ENCODE results near the gene TENM4. TPM values are rescaled to one million over a fixed set of nuclear protein-coding genes. Genes with fewer than 3 reads are reported as not detected.
A peak's percentile ranks its signal among the peaks of the same experiment; 100 is the strongest.

The TENM4 gene
- total RNA-seq, 4 donors from 2014 or later: 16.8 to 158 (median 120) TPM

DNA sequence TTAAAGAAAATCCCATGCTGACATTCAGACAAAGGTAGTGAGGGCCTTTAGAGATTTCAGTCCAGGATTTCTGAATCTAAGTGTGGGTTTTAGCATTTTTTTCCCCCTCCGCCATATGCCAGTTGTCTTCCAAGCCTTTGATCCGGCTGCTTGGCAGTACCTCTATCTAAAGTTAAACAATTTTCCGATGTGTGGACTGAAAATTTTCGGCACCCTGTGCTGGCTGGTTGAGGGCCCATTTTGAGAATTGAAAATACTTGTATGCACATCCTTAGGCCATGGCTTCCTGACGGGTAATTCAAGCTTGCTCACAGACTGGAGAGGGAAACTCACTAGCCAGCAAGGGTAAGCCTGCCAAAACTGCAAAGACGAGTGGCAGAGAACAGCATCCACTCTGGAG is 734.3 kb downstream of the TENM4 start:
- intact Hi-C loops (cut with DNase I): no loop called here
- H3K27ac ChIP-seq: no peak overlapping the region
- H3K9me3 ChIP-seq: no peaks in the 10 kb centered on the region
- no peak for DNase-seq
- no peaks in the 10 kb centered on the region for H3K36me3 ChIP-seq
- no peak overlapping the region for H3K4me3 ChIP-seq (replicated peaks in 1 of 3)
- no peaks in the 10 kb centered on the region for H3K4me1 ChIP-seq
- WGBS, 2 donors: 74 to 82% methylated on average over 6 of the region's 6 CpGs
- no peaks in the 10 kb centered on the region for H3K27me3 ChIP-seq
- TF ChIP-seq POLR2A (IDR thresholded peaks at IDR 0.05): no peak
- TF ChIP-seq, protein P1, sequence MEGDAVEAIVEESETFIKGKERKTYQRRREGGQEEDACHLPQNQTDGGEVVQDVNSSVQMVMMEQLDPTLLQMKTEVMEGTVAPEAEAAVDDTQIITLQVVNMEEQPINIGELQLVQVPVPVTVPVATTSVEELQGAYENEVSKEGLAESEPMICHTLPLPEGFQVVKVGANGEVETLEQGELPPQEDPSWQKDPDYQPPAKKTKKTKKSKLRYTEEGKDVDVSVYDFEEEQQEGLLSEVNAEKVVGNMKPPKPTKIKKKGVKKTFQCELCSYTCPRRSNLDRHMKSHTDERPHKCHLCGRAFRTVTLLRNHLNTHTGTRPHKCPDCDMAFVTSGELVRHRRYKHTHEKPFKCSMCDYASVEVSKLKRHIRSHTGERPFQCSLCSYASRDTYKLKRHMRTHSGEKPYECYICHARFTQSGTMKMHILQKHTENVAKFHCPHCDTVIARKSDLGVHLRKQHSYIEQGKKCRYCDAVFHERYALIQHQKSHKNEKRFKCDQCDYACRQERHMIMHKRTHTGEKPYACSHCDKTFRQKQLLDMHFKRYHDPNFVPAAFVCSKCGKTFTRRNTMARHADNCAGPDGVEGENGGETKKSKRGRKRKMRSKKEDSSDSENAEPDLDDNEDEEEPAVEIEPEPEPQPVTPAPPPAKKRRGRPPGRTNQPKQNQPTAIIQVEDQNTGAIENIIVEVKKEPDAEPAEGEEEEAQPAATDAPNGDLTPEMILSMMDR (IDR thresholded peaks at IDR 0.05): no peak

DNA sequence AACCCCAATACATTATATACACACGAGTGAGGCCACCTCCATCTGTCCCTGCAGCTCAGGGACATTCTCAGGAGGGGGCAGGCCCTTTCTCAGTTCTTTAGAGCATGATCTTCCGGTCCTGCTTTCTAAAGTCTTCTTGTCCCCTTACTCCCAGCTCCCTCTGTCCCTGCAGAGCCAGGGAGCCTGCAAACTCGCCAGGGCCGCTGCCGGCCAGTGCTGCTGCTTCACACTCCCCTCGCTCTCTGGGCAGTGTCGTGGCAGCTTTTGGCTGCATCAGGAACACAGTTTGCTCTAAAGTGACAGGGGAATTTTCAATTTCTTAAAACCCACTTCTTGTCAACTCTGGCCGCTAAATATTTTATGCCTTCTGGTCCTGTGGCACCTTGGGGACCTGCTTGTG is 736.0 kb downstream of the TENM4 start:
- Histone ChIP-seq H3K36me3 (no peaks in the 10 kb centered on the region), H3K27me3 (no peaks in the 10 kb centered on the region), H3K4me1 (no peaks in the 10 kb centered on the region), H3K4me3 (replicated peaks in 1 of 3) (no peak overlapping the region), H3K9me3 (no peaks in the 10 kb centered on the region), H3K27ac (no peak overlapping the region)
- whole genome bisulfite sequencing, 2 donors: 91 to 94% methylated on average over 8 of the region's 8 CpGs
- intact Hi-C loops (cut with DNase I): no loop called here
- no peak for DNase-seq
- TF ChIP-seq, protein P1 (IDR thresholded peaks at IDR 0.05): no peak
- TF ChIP-seq POLR2A (IDR thresholded peaks at IDR 0.05): no peak

DNA sequence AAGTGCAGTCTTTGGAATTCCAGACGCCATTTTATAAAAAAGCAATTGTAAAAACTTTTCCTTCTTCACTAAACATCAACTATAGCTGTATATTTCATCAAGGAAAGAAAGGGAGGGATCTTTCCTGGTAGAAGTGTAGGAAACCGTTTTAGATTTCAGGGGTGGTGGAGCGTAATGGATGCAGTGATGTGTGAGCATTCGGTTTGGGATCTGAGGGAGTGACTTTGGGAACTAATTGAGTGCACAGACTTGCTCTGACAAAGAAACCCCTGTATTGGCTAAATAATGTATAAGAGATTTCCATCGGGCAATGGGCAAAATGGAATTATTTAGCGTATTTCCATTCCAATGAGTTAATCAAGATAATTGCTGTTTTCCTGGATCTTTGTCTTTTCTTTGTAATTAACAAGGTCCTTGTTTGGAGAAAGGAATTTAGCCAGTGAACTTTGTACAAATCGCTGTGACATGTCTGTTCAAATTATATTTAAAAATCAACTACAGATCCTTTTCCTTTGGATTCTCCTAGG is 741.2 kb downstream of the TENM4 start:
- no peaks in the 10 kb centered on the region for H3K36me3 ChIP-seq
- H3K4me1 ChIP-seq: no peaks in the 10 kb centered on the region
- 88% methylated on average over 7 of the region's 7 CpGs for WGBS, 2 donors
- no peak overlapping the region for H3K4me3 ChIP-seq (replicated peaks in 1 of 3)
- DNase-seq: no peak
- no peak overlapping the region for H3K27ac ChIP-seq
- H3K9me3 ChIP-seq: no peaks in the 10 kb centered on the region
- TF ChIP-seq, protein P1 (IDR thresholded peaks at IDR 0.05): no peak
- intact Hi-C loops (cut with DNase I): no loop called here
- H3K27me3 ChIP-seq: no peaks in the 10 kb centered on the region

DNA sequence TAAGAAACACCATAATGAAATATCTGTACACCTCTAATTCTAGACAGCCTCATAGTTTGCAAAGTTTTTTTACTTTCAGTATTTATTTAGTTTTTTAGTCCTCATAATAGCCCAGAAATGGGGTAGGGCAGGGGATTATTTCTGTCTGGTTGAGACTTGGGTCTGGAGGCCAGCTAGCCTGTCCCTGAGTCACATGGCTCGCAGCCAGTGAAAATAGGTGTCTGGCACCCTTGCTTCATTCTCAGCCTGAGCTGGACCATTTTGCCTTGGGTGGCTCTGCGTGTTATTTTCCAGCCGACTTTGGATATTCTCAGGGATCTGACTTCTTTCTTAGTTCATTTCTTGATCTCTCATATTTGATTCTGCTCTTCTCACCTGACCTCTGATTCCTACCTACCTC is 742.2 kb downstream of the TENM4 start:
- Histone ChIP-seq H3K27ac (no peak overlapping the region), H3K4me3 (replicated peaks in 1 of 3) (no peak overlapping the region)
- TF ChIP-seq POLR2A (IDR thresholded peaks at IDR 0.05): no peak
- TF ChIP-seq, protein P1 (IDR thresholded peaks at IDR 0.05): no peak

DNA sequence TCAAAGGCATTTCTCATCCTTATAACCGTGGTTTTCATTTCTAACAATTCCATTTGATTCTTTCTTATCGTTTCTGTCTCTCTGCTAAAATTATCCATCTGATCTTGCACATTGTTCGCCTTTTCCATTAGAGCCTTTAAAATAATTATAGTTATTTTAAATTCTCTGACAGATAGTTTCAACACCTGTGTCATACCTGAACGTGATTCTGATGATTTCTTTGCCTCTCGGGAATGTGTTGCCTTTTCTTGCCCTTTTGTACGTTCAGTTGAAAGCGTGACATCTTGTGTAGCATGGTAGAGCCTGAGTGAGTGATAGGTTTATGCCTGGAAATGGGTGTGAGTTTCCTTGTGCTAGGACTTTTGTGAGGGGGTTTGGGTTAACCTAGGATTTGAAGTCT is 744.7 kb downstream of the TENM4 start:
- no peak for DNase-seq
- intact Hi-C loops (cut with DNase I): no loop called here
- 88 to 93% methylated on average over 7 of the region's 7 CpGs for WGBS, 2 donors
- Histone ChIP-seq H3K4me1 (no peaks in the 10 kb centered on the region), H3K4me3 (replicated peaks in 1 of 3) (no peak overlapping the region), H3K27ac (no peak overlapping the region), H3K36me3 (no peaks in the 10 kb centered on the region), H3K9me3 (no peaks in the 10 kb centered on the region), H3K27me3 (no peaks in the 10 kb centered on the region)
- TF ChIP-seq POLR2A (IDR thresholded peaks at IDR 0.05): no peak
- TF ChIP-seq, protein P1 (IDR thresholded peaks at IDR 0.05): no peak

More for the DNA sequence above, 742.2 kb downstream of the TENM4 start:
- Histone ChIP-seq H3K36me3 (no peaks in the 10 kb centered on the region), H3K4me1 (no peaks in the 10 kb centered on the region), H3K27me3 (no peaks in the 10 kb centered on the region), H3K9me3 (no peaks in the 10 kb centered on the region)
- 81 to 92% methylated on average over 3 of the region's 3 CpGs for WGBS, 2 donors
- peak; percentile 11 to 26 for DNase-seq
- intact Hi-C loops (cut with DNase I): no loop called here
